Panc1 (cell line): ENCODE results near the gene GTF2A1L. TPM values are rescaled to one million over a fixed set of nuclear protein-coding genes. Genes with fewer than 3 reads are reported as not detected.

Source experiments
- ATAC-seq: fragments of 200-7000 bp; cut with Tn5 transposase; 2 replicates; pipeline ENCODE4 v1.9.1; 2020; ENCODE audit warnings: mild to moderate bottlenecking, moderate library complexity
- BruUV-seq: library from RNA; stranded (reverse); fragments of 400-500 nt; replicated peaks from 2 replicates; lab custom pipeline; 2021; lab: Mats Ljungman, UMichigan
- CTCF ChIA-PET: fragments of 300-600 bp; sonication (Branson Sonifier 250); formaldehyde crosslinking; loops from one replicate; lab custom pipeline; 2022; ENCODE audit warnings: antibody characterized with exemption; lab: Charles Lee
- POLR2A ChIA-PET: fragments of 300-600 bp; sonication (Branson Sonifier 250); formaldehyde crosslinking; loops from one replicate; lab custom pipeline; 2022; ENCODE audit warnings: antibody characterized with exemption; lab: Charles Lee
- DNase-seq: peaks from one replicate; pipeline ENCODE4 v3.0.0-alpha.2; 2010; ENCODE audit warnings: low read depth, low spot score
- H3K27ac ChIP-seq: 2 replicates; pipeline ENCODE4 v1.5.1; 2011; ENCODE audit warnings: mild to moderate bottlenecking, low read length, inconsistent platforms
- H3K27me3 ChIP-seq: fragments of 200-500 bp; sonication (Bioruptor generic); 2 replicates; pipeline ENCODE4 v1.6.0; 2014; ENCODE audit warnings: low read length, inconsistent platforms; ENCODE audit not compliant: control insufficient read depth, insufficient read depth
- H3K36me3 ChIP-seq: fragments of 200-500 bp; sonication (Bioruptor generic); 2 replicates; pipeline ENCODE4 v1.5.1; 2014; ENCODE audit warnings: inconsistent platforms, mild to moderate bottlenecking, low read length, moderate library complexity; ENCODE audit not compliant: control insufficient read depth, insufficient read depth
- H3K4me1 ChIP-seq: 2 replicates; pipeline ENCODE4 v1.5.1; 2011; ENCODE audit warnings: inconsistent platforms, mild to moderate bottlenecking, low read length, moderate library complexity; ENCODE audit not compliant: control insufficient read depth, insufficient read depth
- H3K4me3 ChIP-seq, 2 experiments: 2 replicates each; pipeline ENCODE4 v1.5.1; 2011 to 2012; ENCODE audit warnings: low read depth in 2 of 2, low read length in 2 of 2, mild to moderate bottlenecking in 2 of 2, inconsistent platforms in 1 of 2, moderate library complexity in 1 of 2
- H3K9me3 ChIP-seq: fragments of 200-500 bp; sonication (Bioruptor generic); 2 replicates; pipeline ENCODE4 v1.5.1; 2014; ENCODE audit warnings: low read depth, mild to moderate bottlenecking, inconsistent platforms, low read length, moderate library complexity; ENCODE audit not compliant: control insufficient read depth, insufficient read depth
- CTCF ChIP-seq: fragments of 450-650 bp; IDR thresholded peaks from 2 replicates; pipeline ENCODE4 v1.5.1; 2017; ENCODE audit warnings: mild to moderate bottlenecking
- POLR2AphosphoS5 ChIP-seq: IDR thresholded peaks from 2 replicates; pipeline ENCODE4 v1.6.1; 2012; ENCODE audit warnings: mild to moderate bottlenecking, low read depth, low read length, moderate library complexity
- REST ChIP-seq, 2 experiments: IDR thresholded peaks; 2 replicates each; pipeline ENCODE4 v1.6.1; 2011 to 2012; ENCODE audit warnings: low read depth in 2 of 2, control low read depth in 1 of 2, low read length in 1 of 2, mild to moderate bottlenecking in 1 of 2, moderate library complexity in 1 of 2; ENCODE audit not compliant: insufficient read depth in 1 of 2
- SIN3A ChIP-seq: IDR thresholded peaks from 2 replicates; pipeline ENCODE4 v1.6.1; 2012; ENCODE audit warnings: low read depth, mild to moderate bottlenecking, low read length, moderate library complexity, borderline replicate concordance; ENCODE audit not compliant: insufficient read depth
- TCF7L2 ChIP-seq: IDR thresholded peaks from 2 replicates; pipeline ENCODE4 v1.6.1; 2011; ENCODE audit warnings: mild to moderate bottlenecking, low read depth, low read length, inconsistent platforms
- in situ Hi-C: cut with HindIII; loops from 2 replicates; pipeline ENCODE4 v1.10.0; 2016; ENCODE audit warnings: low sequenced_read_pairs, low pct_unique_long_range_greater_than_20kb
- intact Hi-C: fragments of 100-400 bp; cut with micrococcal nuclease; formaldehyde crosslinking; loops from one replicate; pipeline ENCODE4 v1.10.0; 2022; ENCODE audit not compliant: unreplicated experiment
- total RNA-seq: library from RNA; stranded (reverse); gene quantifications from one replicate; pipeline ENCODE4 v1.2.1, GENCODE V29; 2021; ENCODE audit not compliant: unreplicated experiment

Gene GTF2A1L
- total RNA-seq, 1 experiment from 2014 or later = not detected

- intact Hi-C loops (no loop called here), in situ Hi-C loops (no loop called here)
- DNase-seq = no peak
- no peak overlapping the region for H3K27ac ChIP-seq
- TF ChIP-seq REST (IDR thresholded peaks at IDR 0.05; ENCODE audit: insufficient read depth in 1 of 2, low read depth in 2 of 2, low read length in 1 of 2) (no peak), TCF7L2 (no peak), CTCF (no peak), SIN3A (no peak), POLR2AphosphoS5 (no peak)
- POLR2A ChIA-PET = no interaction called here
- no peak for ATAC-seq
- no peaks in the 10 kb centered on the region for H3K9me3 ChIP-seq
- CTCF ChIA-PET = no interaction called here
- BruUV-seq = no TSS peak
- H3K27me3 ChIP-seq = peaks cover 3% of the 10 kb centered on the region; the same call in 1 of the 2 replicates
- H3K4me1 ChIP-seq = no peaks in the 10 kb centered on the region
- no peaks in the 10 kb centered on the region for H3K36me3 ChIP-seq
- no peak overlapping the region for H3K4me3 ChIP-seq
These were observed 91.7 kb downstream of the GTF2A1L start for GRCh38 chr2:48709096-48710034.

GRCh38 chr2:48711343-48711742 is 93.7 kb downstream of the GTF2A1L start:
- DNase-seq (no peak), ATAC-seq (no peak)
- CTCF ChIA-PET = no interaction called here

More at GRCh38 chr2:48711343-48711742, 93.7 kb downstream of the GTF2A1L start:
- intact Hi-C loops (no loop called here), in situ Hi-C loops (no loop called here)
- BruUV-seq = no TSS peak
- no peaks in the 10 kb centered on the region for H3K4me1 ChIP-seq
- peaks cover 3% of the 10 kb centered on the region for H3K27me3 ChIP-seq
- TF ChIP-seq CTCF = no peak
- no peak for TF ChIP-seq SIN3A
- TF ChIP-seq TCF7L2 = no peak
- TF ChIP-seq POLR2AphosphoS5 = no peak
- no peak for TF ChIP-seq REST (IDR thresholded peaks at IDR 0.05; ENCODE audit: insufficient read depth in 1 of 2, low read depth in 2 of 2, low read length in 1 of 2)
- no peaks in the 10 kb centered on the region for H3K36me3 ChIP-seq
- POLR2A ChIA-PET = no interaction called here
- H3K27ac ChIP-seq = no peak overlapping the region
- no peaks in the 10 kb centered on the region for H3K9me3 ChIP-seq
- H3K4me3 ChIP-seq = no peak overlapping the region
